ENCODE measurements around the gene ANKRD13A.

DNA sequence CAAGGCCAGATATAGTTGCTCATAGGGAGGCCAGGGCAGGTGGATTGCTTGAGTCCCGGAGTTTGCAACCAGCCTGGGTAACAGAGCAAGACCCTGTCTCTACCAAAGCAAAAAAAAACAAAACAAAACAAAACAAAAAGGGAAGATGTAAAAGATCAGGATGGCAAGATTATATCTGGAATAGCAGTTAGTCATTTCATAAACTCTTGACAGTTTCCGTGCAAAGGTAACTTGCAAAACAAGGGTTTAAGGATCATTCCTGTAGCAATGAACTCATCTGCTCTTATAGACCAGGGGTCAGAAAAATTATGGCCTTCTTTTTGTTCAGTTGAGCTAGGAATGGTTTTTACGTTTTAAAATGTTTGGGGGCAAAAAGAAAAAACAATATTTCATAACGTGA is 32.7 kb upstream of the ANKRD13A start:
- TF ChIP-seq, protein P1, sequence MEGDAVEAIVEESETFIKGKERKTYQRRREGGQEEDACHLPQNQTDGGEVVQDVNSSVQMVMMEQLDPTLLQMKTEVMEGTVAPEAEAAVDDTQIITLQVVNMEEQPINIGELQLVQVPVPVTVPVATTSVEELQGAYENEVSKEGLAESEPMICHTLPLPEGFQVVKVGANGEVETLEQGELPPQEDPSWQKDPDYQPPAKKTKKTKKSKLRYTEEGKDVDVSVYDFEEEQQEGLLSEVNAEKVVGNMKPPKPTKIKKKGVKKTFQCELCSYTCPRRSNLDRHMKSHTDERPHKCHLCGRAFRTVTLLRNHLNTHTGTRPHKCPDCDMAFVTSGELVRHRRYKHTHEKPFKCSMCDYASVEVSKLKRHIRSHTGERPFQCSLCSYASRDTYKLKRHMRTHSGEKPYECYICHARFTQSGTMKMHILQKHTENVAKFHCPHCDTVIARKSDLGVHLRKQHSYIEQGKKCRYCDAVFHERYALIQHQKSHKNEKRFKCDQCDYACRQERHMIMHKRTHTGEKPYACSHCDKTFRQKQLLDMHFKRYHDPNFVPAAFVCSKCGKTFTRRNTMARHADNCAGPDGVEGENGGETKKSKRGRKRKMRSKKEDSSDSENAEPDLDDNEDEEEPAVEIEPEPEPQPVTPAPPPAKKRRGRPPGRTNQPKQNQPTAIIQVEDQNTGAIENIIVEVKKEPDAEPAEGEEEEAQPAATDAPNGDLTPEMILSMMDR (IDR thresholded peaks at IDR 0.05) = no peak
- TF ChIP-seq EP300 (IDR thresholded peaks at IDR 0.05; ENCODE audit: low read depth) (no peak), POLR2A (IDR thresholded peaks at IDR 0.05) (no peak)

All from transverse colon (tissue), 3 donors.